ENCODE results near the gene OR52K1.

GRCh38 chr11:4508886-4509285 is 26.4 kb downstream of the OR52K1 start:
- TF ChIP-seq TAF1 (IDR thresholded peaks at IDR 0.05; ENCODE audit: low read depth, low read length): no peak
- no peak for TF ChIP-seq POLR2A (IDR thresholded peaks at IDR 0.05; ENCODE audit: low read depth, low read length)
- TF ChIP-seq POU2F2 (IDR thresholded peaks at IDR 0.05; ENCODE audit: low read depth, low read length): no peak
- TF ChIP-seq POLR2AphosphoS5 (IDR thresholded peaks at IDR 0.05; ENCODE audit: low read depth, low read length): no peak
- TF ChIP-seq SPI1 (IDR thresholded peaks at IDR 0.05; ENCODE audit: low read depth, low read length): no peak
